SK-N-SH treated with all-trans-retinoic acid at 6 μM for 48 hours (cell line): ENCODE results near the gene KRTAP1-1.

Experiments used
- ARNTL ChIP-seq: fragments of 450-650 bp; formaldehyde crosslinking; IDR thresholded peaks from 2 replicates; pipeline ENCODE4 v1.5.0; 2020; ENCODE audit warnings: low read depth, mild to moderate bottlenecking, moderate library complexity, borderline replicate concordance
- BACH2 ChIP-seq: fragments of 250-450 bp; sonication (Bioruptor Pico); IDR thresholded peaks from 2 replicates; pipeline ENCODE4 v1.9.0; 2021; ENCODE audit warnings: mild to moderate bottlenecking, borderline replicate concordance
- CSDC2 ChIP-seq: fragments of 250-450 bp; sonication (Bioruptor Pico); IDR thresholded peaks from 2 replicates; pipeline ENCODE4 v1.5.0; 2020; ENCODE audit warnings: mild to moderate bottlenecking, moderate library complexity
- ESRRG ChIP-seq: fragments of 250-450 bp; sonication (Bioruptor Pico); IDR thresholded peaks from 2 replicates; pipeline ENCODE4 v1.6.1; 2021; ENCODE audit warnings: mild to moderate bottlenecking
- OSR1 ChIP-seq: fragments of 250-450 bp; sonication (Bioruptor Pico); IDR thresholded peaks from 2 replicates; pipeline ENCODE4 v1.8.0; 2022; ENCODE audit warnings: moderate library complexity, mild to moderate bottlenecking, inconsistent platforms
- POU6F1 ChIP-seq: fragments of 250-450 bp; sonication (Bioruptor Pico); IDR thresholded peaks from 2 replicates; pipeline ENCODE4 v1.8.0; 2021; ENCODE audit warnings: low read depth, mild to moderate bottlenecking, moderate library complexity, borderline replicate concordance
- PPARA ChIP-seq: fragments of 250-450 bp; sonication (Bioruptor Pico); IDR thresholded peaks from 2 replicates; pipeline ENCODE4 v1.5.0; 2020; ENCODE audit warnings: mild to moderate bottlenecking, borderline replicate concordance
- RARB ChIP-seq: fragments of 250-450 bp; sonication (Bioruptor Pico); IDR thresholded peaks from 2 replicates; pipeline ENCODE4 v1.8.0; 2021; ENCODE audit warnings: mild to moderate bottlenecking, moderate library complexity
- SNAI2 ChIP-seq: fragments of 250-450 bp; sonication (Bioruptor Pico); IDR thresholded peaks from 2 replicates; pipeline ENCODE4 v1.5.0; 2020; ENCODE audit warnings: mild to moderate bottlenecking, moderate library complexity
- ZC3H10 ChIP-seq: fragments of 250-450 bp; sonication (Bioruptor Pico); IDR thresholded peaks from 2 replicates; pipeline ENCODE4 v1.5.1; 2021; ENCODE audit warnings: mild to moderate bottlenecking, moderate library complexity
- ZFP30 ChIP-seq: fragments of 450-650 bp; formaldehyde crosslinking; IDR thresholded peaks from 2 replicates; pipeline ENCODE4 v1.5.0; 2022; ENCODE audit warnings: mild to moderate bottlenecking, moderate library complexity
- TF ChIP-seq, protein P1 (sequence below): fragments of 250-450 bp; sonication (Bioruptor Pico); IDR thresholded peaks from 2 replicates; pipeline ENCODE4 v1.8.0; 2020; ENCODE audit warnings: mild to moderate bottlenecking, moderate library complexity, borderline replicate concordance
- TF ChIP-seq, protein P2 (sequence below): fragments of 250-450 bp; sonication (Bioruptor Pico); IDR thresholded peaks from 2 replicates; pipeline ENCODE4 v1.5.1; 2021; ENCODE audit warnings: mild to moderate bottlenecking, moderate library complexity

DNA sequence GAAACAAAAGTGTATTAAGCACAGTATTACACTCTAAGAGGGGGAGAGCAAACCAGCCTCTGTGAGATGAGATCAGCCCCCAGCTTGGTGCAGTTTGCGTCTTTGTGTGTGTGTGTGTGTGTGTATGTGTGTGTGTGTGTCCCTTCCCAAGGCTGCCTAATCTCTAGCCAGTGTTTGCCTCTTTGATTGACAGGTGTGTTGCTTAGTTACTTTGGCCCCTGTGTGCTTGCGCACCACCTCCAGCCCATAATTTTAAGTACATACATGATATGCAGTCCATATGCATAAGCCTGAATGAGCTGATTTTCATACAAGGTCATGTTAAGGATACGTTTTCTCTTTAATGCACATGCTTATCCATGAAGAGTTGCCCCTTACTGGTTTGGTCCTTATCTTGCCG is 39.5 kb downstream of the KRTAP1-1 start:
- no peak for TF ChIP-seq RARB
- no peak for TF ChIP-seq ZFP30 (CRISPR knock-in tag)
- no peak for TF ChIP-seq ARNTL (CRISPR knock-in tag)
- TF ChIP-seq OSR1, result no peak
- no peak for TF ChIP-seq SNAI2 (CRISPR knock-in tag)
- no peak for TF ChIP-seq CSDC2
- TF ChIP-seq, protein P1, sequence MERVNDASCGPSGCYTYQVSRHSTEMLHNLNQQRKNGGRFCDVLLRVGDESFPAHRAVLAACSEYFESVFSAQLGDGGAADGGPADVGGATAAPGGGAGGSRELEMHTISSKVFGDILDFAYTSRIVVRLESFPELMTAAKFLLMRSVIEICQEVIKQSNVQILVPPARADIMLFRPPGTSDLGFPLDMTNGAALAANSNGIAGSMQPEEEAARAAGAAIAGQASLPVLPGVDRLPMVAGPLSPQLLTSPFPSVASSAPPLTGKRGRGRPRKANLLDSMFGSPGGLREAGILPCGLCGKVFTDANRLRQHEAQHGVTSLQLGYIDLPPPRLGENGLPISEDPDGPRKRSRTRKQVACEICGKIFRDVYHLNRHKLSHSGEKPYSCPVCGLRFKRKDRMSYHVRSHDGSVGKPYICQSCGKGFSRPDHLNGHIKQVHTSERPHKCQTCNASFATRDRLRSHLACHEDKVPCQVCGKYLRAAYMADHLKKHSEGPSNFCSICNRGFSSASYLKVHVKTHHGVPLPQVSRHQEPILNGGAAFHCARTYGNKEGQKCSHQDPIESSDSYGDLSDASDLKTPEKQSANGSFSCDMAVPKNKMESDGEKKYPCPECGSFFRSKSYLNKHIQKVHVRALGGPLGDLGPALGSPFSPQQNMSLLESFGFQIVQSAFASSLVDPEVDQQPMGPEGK (CRISPR knock-in tag), result no peak
- no peak for TF ChIP-seq POU6F1 (CRISPR knock-in tag)
- no peak for TF ChIP-seq ZC3H10 (CRISPR knock-in tag)
- TF ChIP-seq BACH2, result no peak
- TF ChIP-seq ESRRG (CRISPR knock-in tag), result no peak
- TF ChIP-seq, protein P2, sequence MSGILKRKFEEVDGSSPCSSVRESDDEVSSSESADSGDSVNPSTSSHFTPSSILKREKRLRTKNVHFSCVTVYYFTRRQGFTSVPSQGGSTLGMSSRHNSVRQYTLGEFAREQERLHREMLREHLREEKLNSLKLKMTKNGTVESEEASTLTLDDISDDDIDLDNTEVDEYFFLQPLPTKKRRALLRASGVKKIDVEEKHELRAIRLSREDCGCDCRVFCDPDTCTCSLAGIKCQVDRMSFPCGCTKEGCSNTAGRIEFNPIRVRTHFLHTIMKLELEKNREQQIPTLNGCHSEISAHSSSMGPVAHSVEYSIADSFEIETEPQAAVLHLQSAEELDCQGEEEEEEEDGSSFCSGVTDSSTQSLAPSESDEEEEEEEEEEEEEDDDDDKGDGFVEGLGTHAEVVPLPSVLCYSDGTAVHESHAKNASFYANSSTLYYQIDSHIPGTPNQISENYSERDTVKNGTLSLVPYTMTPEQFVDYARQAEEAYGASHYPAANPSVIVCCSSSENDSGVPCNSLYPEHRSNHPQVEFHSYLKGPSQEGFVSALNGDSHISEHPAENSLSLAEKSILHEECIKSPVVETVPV, result no peak
- no peak for TF ChIP-seq PPARA
